DMS79 treated with DMSO at 0.1 percent for 48 hours (cell line): Measurements from ENCODE around the gene MBD3.

ENCODE experiments used
- DNase-seq: peaks from one replicate; lab custom pipeline; 2025; lab: John Stamatoyannopoulos, UW

Gene MBD3

GRCh38 chr19:1571358-1571757 lies 21.3 kb downstream of the MBD3 start:
- DNase-seq, result no peak

- no peak for DNase-seq
These were observed 21.8 kb downstream of the MBD3 start for GRCh38 chr19:1570836-1571235.

- DNase-seq, result no peak
These were observed 22.7 kb downstream of the MBD3 start for GRCh38 chr19:1569997-1570396.

- DNase-seq, result peak; percentile 13
These were observed 24.2 kb downstream of the MBD3 start, which contains the start of gene MEX3D for GRCh38 chr19:1568320-1569019. TSS of gene MEX3D (minus strand) at chr19:1568325. CDS start at chr19:1568058, 267 bp downstream.

GRCh38 chr19:1567848-1568227 lies 24.8 kb downstream of the MBD3 start:
- no peak for DNase-seq

GRCh38 chr19:1567116-1567847 lies 25.4 kb downstream of the MBD3 start:
- no peak for DNase-seq

- DNase-seq, result peak; percentile 69
These were observed 26.1 kb downstream of the MBD3 start for GRCh38 chr19:1566392-1567115.

- no peak for DNase-seq
These were observed 29.4 kb downstream of the MBD3 start for GRCh38 chr19:1563251-1563650.

- no peak for DNase-seq
These were observed 31.3 kb downstream of the MBD3 start for GRCh38 chr19:1561236-1561842.

GRCh38 chr19:1560286-1560882 lies 32.3 kb downstream of the MBD3 start:
- DNase-seq, result no peak

- DNase-seq, result no peak
These were observed 34.1 kb downstream of the MBD3 start for GRCh38 chr19:1558552-1558951.

- no peak for DNase-seq
These were observed 36.1 kb downstream of the MBD3 start for GRCh38 chr19:1556390-1557070.

- DNase-seq, result no peak
These were observed 36.9 kb downstream of the MBD3 start for GRCh38 chr19:1555487-1556389.

- DNase-seq, result no peak
These were observed 37.7 kb downstream of the MBD3 start for GRCh38 chr19:1554968-1555367.

GRCh38 chr19:1553415-1553814 lies 39.2 kb downstream of the MBD3 start:
- no peak for DNase-seq

GRCh38 chr19:1551068-1552040 lies 41.3 kb downstream of the MBD3 start:
- DNase-seq, result no peak

GRCh38 chr19:1549332-1549945 lies 43.2 kb downstream of the MBD3 start:
- no peak for DNase-seq

- no peak for DNase-seq
These were observed 52.2 kb downstream of the MBD3 start for GRCh38 chr19:1540365-1540925.
